HEK293T (cell line): Measurements from ENCODE around the gene LRRC7.

Experiments
- CTCF ChIA-PET: fragments of 350-600 bp; formaldehyde crosslinking; extraction: SDS; loops from one replicate; lab custom pipeline; 2021; ENCODE audit warnings: antibody characterized with exemption, inconsistent platforms; lab: Yijun Ruan, JAX
- POLR2A ChIA-PET: fragments of 350-600 bp; formaldehyde crosslinking; extraction: SDS; loops from one replicate; lab custom pipeline; 2020; ENCODE audit warnings: antibody characterized with exemption, inconsistent platforms; lab: Yijun Ruan, JAX
- DNase-seq: peaks from one replicate; pipeline ENCODE4 v3.0.0; 2012; ENCODE audit warnings: mixed read lengths; ENCODE audit errors: extremely low spot score
- ARNT ChIP-seq: fragments of 450-650 bp; IDR thresholded peaks from 2 replicates; pipeline ENCODE4 v1.6.1; 2017; ENCODE audit warnings: mild to moderate bottlenecking
- BHLHE40 ChIP-seq: fragments of 450-650 bp; IDR thresholded peaks from 2 replicates; pipeline ENCODE4 v1.6.1; 2016; ENCODE audit warnings: mild to moderate bottlenecking, moderate library complexity, borderline replicate concordance
- CTBP1 ChIP-seq: fragments of 450-650 bp; IDR thresholded peaks from 2 replicates; pipeline ENCODE4 v1.6.1; 2016; ENCODE audit warnings: borderline replicate concordance
- ELF4 ChIP-seq: fragments of 450-650 bp; IDR thresholded peaks from 2 replicates; pipeline ENCODE4 v1.6.1; 2017; ENCODE audit warnings: antibody characterized with exemption
- FOXA1 ChIP-seq: fragments of 450-650 bp; IDR thresholded peaks from 2 replicates; pipeline ENCODE4 v1.6.1; 2016; ENCODE audit warnings: mild to moderate bottlenecking
- FOXK2 ChIP-seq: fragments of 450-650 bp; IDR thresholded peaks from 2 replicates; pipeline ENCODE4 v1.6.1; 2016; ENCODE audit warnings: mild to moderate bottlenecking
- FOXM1 ChIP-seq: fragments of 450-650 bp; IDR thresholded peaks from 2 replicates; pipeline ENCODE4 v1.6.1; 2017; ENCODE audit warnings: mild to moderate bottlenecking, borderline replicate concordance
- HDGF ChIP-seq: fragments of 450-650 bp; IDR thresholded peaks from 2 replicates; pipeline ENCODE4 v1.6.1; 2017; ENCODE audit warnings: antibody characterized with exemption, borderline replicate concordance
- L3MBTL2 ChIP-seq: fragments of 450-650 bp; conservative IDR thresholded peaks from 2 replicates; pipeline ENCODE4 v1.6.1; 2016; ENCODE audit warnings: mild to moderate bottlenecking
- LEF1 ChIP-seq: fragments of 450-650 bp; IDR thresholded peaks from 2 replicates; pipeline ENCODE4 v1.6.1; 2017; ENCODE audit warnings: mild to moderate bottlenecking, borderline replicate concordance
- NFRKB ChIP-seq: fragments of 450-650 bp; IDR thresholded peaks from 2 replicates; pipeline ENCODE4 v1.6.1; 2016; ENCODE audit warnings: mild to moderate bottlenecking, moderate library complexity
- PKNOX1 ChIP-seq: fragments of 450-650 bp; IDR thresholded peaks from 2 replicates; pipeline ENCODE4 v1.6.1; 2016
- SP1 ChIP-seq: fragments of 450-650 bp; IDR thresholded peaks from 2 replicates; pipeline ENCODE4 v1.6.1; 2017
- SUZ12 ChIP-seq: fragments of 450-650 bp; IDR thresholded peaks from 2 replicates; pipeline ENCODE4 v1.6.1; 2016; ENCODE audit warnings: mild to moderate bottlenecking
- TARDBP ChIP-seq: fragments of 450-650 bp; IDR thresholded peaks from 2 replicates; pipeline ENCODE4 v1.6.1; 2016
- ZNF384 ChIP-seq: fragments of 450-650 bp; IDR thresholded peaks from 2 replicates; pipeline ENCODE4 v1.6.1; 2016

The LRRC7 gene

DNA sequence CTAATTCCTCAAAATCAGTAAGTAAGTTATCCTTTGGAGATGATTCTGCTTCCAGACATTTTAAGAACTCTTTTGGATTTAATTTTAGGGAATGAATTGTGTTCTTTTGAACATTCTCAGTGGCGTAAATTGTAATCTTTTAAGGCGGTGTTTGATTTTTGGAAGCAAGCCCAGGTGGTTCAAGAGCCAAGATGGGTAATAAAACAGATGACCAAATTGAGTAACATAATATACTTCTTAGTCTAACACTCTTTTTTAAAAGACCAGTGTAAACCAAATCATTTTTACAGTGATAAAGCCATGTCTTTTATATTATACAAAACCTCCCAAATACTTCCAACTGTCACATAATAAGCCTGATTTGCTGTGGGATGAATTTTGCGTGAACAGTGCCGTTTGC lies 503.9 kb downstream of the LRRC7 start:
- TF ChIP-seq ARNT, result no peak
- TF ChIP-seq L3MBTL2, result no peak
- no peak for TF ChIP-seq HDGF
- TF ChIP-seq ELF4, result no peak
- TF ChIP-seq FOXM1, result no peak
- no peak for TF ChIP-seq ZNF384
- no peak for TF ChIP-seq CTBP1
- no peak for TF ChIP-seq TARDBP
- TF ChIP-seq NFRKB, result no peak
- TF ChIP-seq FOXA1, result no peak
- TF ChIP-seq FOXK2, result no peak
- TF ChIP-seq PKNOX1, result no peak
- no peak for TF ChIP-seq BHLHE40
- no peak for TF ChIP-seq SP1
- no peak for DNase-seq
- ChIA-PET POLR2A (no interaction called here), CTCF (interaction anchor here (0.5 kb wide), 1 partner anchor 82 kb away, joined by 4 read pairs; no protein-coding TSS in a partner anchor)

DNA sequence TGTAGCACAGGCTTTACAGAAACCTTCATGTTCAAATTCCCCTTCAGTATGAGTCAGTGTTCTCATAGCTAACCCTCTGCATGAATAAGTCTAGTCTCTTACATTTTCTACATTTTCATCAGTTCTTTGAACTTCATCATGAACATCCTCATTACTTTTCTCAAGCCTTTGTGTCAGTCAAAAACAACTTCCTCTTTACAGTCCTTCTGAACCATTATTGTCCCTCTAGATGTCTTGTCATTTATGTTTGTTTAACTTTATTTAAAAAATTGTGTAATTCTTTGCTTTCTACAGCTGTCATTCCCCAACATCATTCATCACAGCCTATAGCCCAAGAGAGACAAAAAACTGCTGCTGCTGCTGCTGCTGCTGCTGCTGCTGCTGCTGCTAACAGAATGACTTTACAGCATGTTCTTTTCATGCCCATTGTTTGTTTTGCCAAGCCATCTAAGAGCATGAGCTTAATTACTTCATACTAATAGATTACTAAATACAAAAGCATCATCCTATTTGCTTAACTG lies 504.6 kb downstream of the LRRC7 start:
- ChIA-PET POLR2A (no interaction called here), CTCF (interaction anchor here (0.5 kb wide), 1 partner anchor 82 kb away, joined by 4 read pairs; no protein-coding TSS in a partner anchor)
- DNase-seq, result no peak
- TF ChIP-seq TARDBP (no peak), NFRKB (no peak), FOXM1 (no peak), L3MBTL2 (no peak), SUZ12 (no peak), HDGF (no peak), CTBP1 (no peak), SP1 (no peak), BHLHE40 (no peak), ZNF384 (no peak), FOXK2 (no peak), ELF4 (no peak), FOXA1 (no peak), ARNT (no peak), LEF1 (no peak), PKNOX1 (no peak)

- no peak for DNase-seq
- CTCF ChIA-PET, result no interaction called here
- TF ChIP-seq BHLHE40, result no peak
- no peak for TF ChIP-seq L3MBTL2
- TF ChIP-seq NFRKB, result no peak
- TF ChIP-seq CTBP1, result no peak
- TF ChIP-seq HDGF, result no peak
- TF ChIP-seq SP1, result no peak
- TF ChIP-seq ARNT, result no peak
- TF ChIP-seq ZNF384, result no peak
- TF ChIP-seq ELF4, result no peak
- no peak for TF ChIP-seq LEF1
- TF ChIP-seq PKNOX1, result no peak
- no peak for TF ChIP-seq FOXA1
- TF ChIP-seq FOXM1, result no peak
- no peak for TF ChIP-seq FOXK2
- no peak for TF ChIP-seq TARDBP
- TF ChIP-seq SUZ12, result no peak
- POLR2A ChIA-PET, result no interaction called here
These were observed 508.0 kb downstream of the LRRC7 start for GRCh38 chr1:70075761-70076160.

DNA sequence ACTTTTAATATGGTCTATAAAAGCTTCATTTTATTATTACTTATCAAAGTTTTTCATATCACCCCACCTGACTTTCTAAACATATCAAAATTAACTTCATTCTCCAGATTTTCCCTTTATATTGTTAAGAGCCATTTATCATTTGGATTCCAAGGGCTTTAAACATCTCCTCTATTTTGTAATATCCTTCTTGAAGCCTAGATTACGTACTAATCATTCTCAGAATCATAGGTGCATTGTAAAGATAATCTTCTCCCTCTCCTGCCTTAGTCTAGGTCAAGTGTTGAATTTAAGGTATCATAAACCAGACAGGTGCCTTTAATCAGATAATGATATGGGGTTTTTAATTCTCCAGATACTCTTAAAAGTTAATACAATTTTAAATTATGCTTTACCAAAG lies 509.3 kb downstream of the LRRC7 start:
- POLR2A ChIA-PET, result no interaction called here
- CTCF ChIA-PET, result no interaction called here
- DNase-seq, result no peak
- no peak for TF ChIP-seq TARDBP
- TF ChIP-seq FOXK2, result no peak
- TF ChIP-seq NFRKB, result no peak
- no peak for TF ChIP-seq FOXA1
- no peak for TF ChIP-seq BHLHE40
- no peak for TF ChIP-seq L3MBTL2
- TF ChIP-seq SUZ12, result no peak
- no peak for TF ChIP-seq ARNT
- TF ChIP-seq ELF4, result no peak
- TF ChIP-seq ZNF384, result no peak
- TF ChIP-seq HDGF, result no peak
- TF ChIP-seq PKNOX1, result no peak
- TF ChIP-seq CTBP1, result no peak
- TF ChIP-seq FOXM1, result no peak
- no peak for TF ChIP-seq LEF1

DNA sequence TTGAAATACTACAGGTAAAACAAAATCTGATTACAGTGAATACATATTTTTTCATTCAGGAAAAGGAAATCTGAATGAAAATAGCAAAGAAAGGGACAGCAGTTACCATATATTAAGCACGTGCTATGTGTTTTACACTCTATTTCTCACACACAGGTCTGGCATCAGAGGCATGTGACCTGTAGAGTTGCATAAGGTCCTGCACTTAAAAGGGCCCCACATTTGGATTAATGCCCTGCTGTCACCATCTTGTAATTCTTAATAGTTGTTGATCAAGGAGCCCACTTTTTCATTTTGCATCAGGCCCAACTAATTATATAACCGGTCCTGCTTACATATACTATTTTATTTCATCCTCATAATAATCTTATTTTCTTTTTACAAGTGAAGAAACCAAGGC lies 511.8 kb downstream of the LRRC7 start:
- CTCF ChIA-PET, result interaction anchor here (0.6 kb wide), 1 partner anchor 86 kb away, joined by 3 read pairs; no protein-coding TSS in a partner anchor
- TF ChIP-seq HDGF, result no peak
- TF ChIP-seq PKNOX1, result no peak
- no peak for TF ChIP-seq ARNT
- no peak for DNase-seq
- POLR2A ChIA-PET, result interaction anchor here (0.5 kb wide), 1 partner anchor 14 kb away, joined by 3 read pairs; no protein-coding TSS in a partner anchor
